ENCODE data around the gene CDC42BPA. TPM values are rescaled to one million over a fixed set of nuclear protein-coding genes. Genes with fewer than 3 reads are reported as not detected.

The CDC42BPA gene
- total RNA-seq, 1 experiment from 2014 or later: not detected

- no peak for DNase-seq
- Histone ChIP-seq H3K27ac (ENCODE audit: low read length) (no peak overlapping the region), H3K4me1 (ENCODE audit: low read length) (no peaks in the 10 kb centered on the region), H4K20me1 (ENCODE audit: insufficient read depth, low read depth, low read length) (no peaks in the 10 kb centered on the region), H3K9me3 (ENCODE audit: low read length) (no peaks in the 10 kb centered on the region), H3K4me3 (ENCODE audit: low read length) (no peak overlapping the region), H3K4me2 (ENCODE audit: low read depth, low read length, poor library complexity, severe bottlenecking) (no peak overlapping the region), H3K9me2 (replicated peaks; ENCODE audit: insufficient read depth, low read length) (no peaks in the 10 kb centered on the region), H3K9ac (ENCODE audit: low read length) (no peak overlapping the region), H2AFZ (ENCODE audit: low read length) (no peak overlapping the region), H3K36me3 (ENCODE audit: insufficient read depth, low read length) (no peaks in the 10 kb centered on the region), H3K27me3 (ENCODE audit: low read length) (no peaks in the 10 kb centered on the region), H3K79me2 (ENCODE audit: low read length) (no peaks in the 10 kb centered on the region)
Observed at GRCh38 chr1:227270554-227270953, 47.7 kb downstream of the CDC42BPA start.

- no peaks in the 10 kb centered on the region for H3K9me2 ChIP-seq (replicated peaks; ENCODE audit: insufficient read depth, low read length)
- H3K4me3 ChIP-seq (ENCODE audit: low read length): no peak overlapping the region
- H3K9ac ChIP-seq (ENCODE audit: low read length): no peak overlapping the region
- no peaks in the 10 kb centered on the region for H4K20me1 ChIP-seq (ENCODE audit: insufficient read depth, low read depth, low read length)
- no peaks in the 10 kb centered on the region for H3K79me2 ChIP-seq (ENCODE audit: low read length)
- no peak overlapping the region for H2AFZ ChIP-seq (ENCODE audit: low read length)
- H3K27me3 ChIP-seq (ENCODE audit: low read length): no peaks in the 10 kb centered on the region
- H3K4me1 ChIP-seq (ENCODE audit: low read length): no peaks in the 10 kb centered on the region
- no peak for DNase-seq
- no peaks in the 10 kb centered on the region for H3K9me3 ChIP-seq (ENCODE audit: low read length)
- H3K4me2 ChIP-seq (ENCODE audit: low read depth, low read length, poor library complexity, severe bottlenecking): no peak overlapping the region
- no peak overlapping the region for H3K27ac ChIP-seq (ENCODE audit: low read length)
- H3K36me3 ChIP-seq (ENCODE audit: insufficient read depth, low read length): no peaks in the 10 kb centered on the region
Observed at GRCh38 chr1:227268943-227269342, 49.3 kb downstream of the CDC42BPA start.

- DNase-seq: no peak
- Histone ChIP-seq H3K79me2 (ENCODE audit: low read length) (no peaks in the 10 kb centered on the region), H3K4me2 (ENCODE audit: low read depth, low read length, poor library complexity, severe bottlenecking) (no peak overlapping the region), H3K4me1 (ENCODE audit: low read length) (no peaks in the 10 kb centered on the region), H3K9me3 (ENCODE audit: low read length) (no peaks in the 10 kb centered on the region), H3K36me3 (ENCODE audit: insufficient read depth, low read length) (no peaks in the 10 kb centered on the region), H3K27ac (ENCODE audit: low read length) (no peak overlapping the region), H3K9me2 (replicated peaks; ENCODE audit: insufficient read depth, low read length) (no peaks in the 10 kb centered on the region), H3K4me3 (ENCODE audit: low read length) (no peak overlapping the region), H3K27me3 (ENCODE audit: low read length) (no peaks in the 10 kb centered on the region), H4K20me1 (ENCODE audit: insufficient read depth, low read depth, low read length) (no peaks in the 10 kb centered on the region), H3K9ac (ENCODE audit: low read length) (no peak overlapping the region), H2AFZ (ENCODE audit: low read length) (no peak overlapping the region)
Observed at GRCh38 chr1:227265891-227266290, 52.4 kb downstream of the CDC42BPA start.

GRCh38 chr1:227263869-227264268, 54.4 kb downstream of the CDC42BPA start:
- Histone ChIP-seq H3K36me3 (ENCODE audit: insufficient read depth, low read length) (no peaks in the 10 kb centered on the region), H3K9me3 (ENCODE audit: low read length) (no peaks in the 10 kb centered on the region), H3K4me1 (ENCODE audit: low read length) (no peaks in the 10 kb centered on the region), H3K27ac (ENCODE audit: low read length) (no peak overlapping the region), H3K4me2 (ENCODE audit: low read depth, low read length, poor library complexity, severe bottlenecking) (no peak overlapping the region), H2AFZ (ENCODE audit: low read length) (no peak overlapping the region), H4K20me1 (ENCODE audit: insufficient read depth, low read depth, low read length) (no peaks in the 10 kb centered on the region), H3K9me2 (replicated peaks; ENCODE audit: insufficient read depth, low read length) (no peaks in the 10 kb centered on the region), H3K9ac (ENCODE audit: low read length) (no peak overlapping the region), H3K27me3 (ENCODE audit: low read length) (no peaks in the 10 kb centered on the region), H3K79me2 (ENCODE audit: low read length) (no peaks in the 10 kb centered on the region), H3K4me3 (ENCODE audit: low read length) (no peak overlapping the region)
- DNase-seq: no peak

- Histone ChIP-seq H3K4me3 (ENCODE audit: low read length) (no peak overlapping the region), H3K4me1 (ENCODE audit: low read length) (no peaks in the 10 kb centered on the region), H3K27ac (ENCODE audit: low read length) (no peak overlapping the region), H3K9me3 (ENCODE audit: low read length) (no peaks in the 10 kb centered on the region), H3K9me2 (replicated peaks; ENCODE audit: insufficient read depth, low read length) (no peaks in the 10 kb centered on the region), H3K79me2 (ENCODE audit: low read length) (no peaks in the 10 kb centered on the region), H3K36me3 (ENCODE audit: insufficient read depth, low read length) (no peaks in the 10 kb centered on the region), H3K4me2 (ENCODE audit: low read depth, low read length, poor library complexity, severe bottlenecking) (no peak overlapping the region), H3K9ac (ENCODE audit: low read length) (no peak overlapping the region), H3K27me3 (ENCODE audit: low read length) (no peaks in the 10 kb centered on the region), H4K20me1 (ENCODE audit: insufficient read depth, low read depth, low read length) (no peaks in the 10 kb centered on the region), H2AFZ (ENCODE audit: low read length) (no peak overlapping the region)
- DNase-seq: no peak
Observed at GRCh38 chr1:227261501-227261900, 56.8 kb downstream of the CDC42BPA start.

GRCh38 chr1:227260433-227260832, 57.9 kb downstream of the CDC42BPA start:
- H3K27me3 ChIP-seq (ENCODE audit: low read length): no peaks in the 10 kb centered on the region
- H3K36me3 ChIP-seq (ENCODE audit: insufficient read depth, low read length): no peaks in the 10 kb centered on the region
- H3K79me2 ChIP-seq (ENCODE audit: low read length): no peaks in the 10 kb centered on the region
- H3K4me2 ChIP-seq (ENCODE audit: low read depth, low read length, poor library complexity, severe bottlenecking): no peak overlapping the region
- no peaks in the 10 kb centered on the region for H4K20me1 ChIP-seq (ENCODE audit: insufficient read depth, low read depth, low read length)
- no peaks in the 10 kb centered on the region for H3K4me1 ChIP-seq (ENCODE audit: low read length)
- no peaks in the 10 kb centered on the region for H3K9me3 ChIP-seq (ENCODE audit: low read length)
- no peak overlapping the region for H2AFZ ChIP-seq (ENCODE audit: low read length)
- H3K4me3 ChIP-seq (ENCODE audit: low read length): no peak overlapping the region
- no peak for DNase-seq
- H3K9me2 ChIP-seq (replicated peaks; ENCODE audit: insufficient read depth, low read length): no peaks in the 10 kb centered on the region
- H3K9ac ChIP-seq (ENCODE audit: low read length): no peak overlapping the region
- H3K27ac ChIP-seq (ENCODE audit: low read length): no peak overlapping the region

- H2AFZ ChIP-seq (ENCODE audit: low read length): no peak overlapping the region
- no peak for DNase-seq
- H3K9me3 ChIP-seq (ENCODE audit: low read length): no peaks in the 10 kb centered on the region
- no peak overlapping the region for H3K4me3 ChIP-seq (ENCODE audit: low read length)
- no peaks in the 10 kb centered on the region for H3K79me2 ChIP-seq (ENCODE audit: low read length)
- no peaks in the 10 kb centered on the region for H4K20me1 ChIP-seq (ENCODE audit: insufficient read depth, low read depth, low read length)
- no peak overlapping the region for H3K9ac ChIP-seq (ENCODE audit: low read length)
- H3K4me2 ChIP-seq (ENCODE audit: low read depth, low read length, poor library complexity, severe bottlenecking): no peak overlapping the region
- no peaks in the 10 kb centered on the region for H3K4me1 ChIP-seq (ENCODE audit: low read length)
- H3K36me3 ChIP-seq (ENCODE audit: insufficient read depth, low read length): no peaks in the 10 kb centered on the region
- H3K27me3 ChIP-seq (ENCODE audit: low read length): no peaks in the 10 kb centered on the region
- H3K9me2 ChIP-seq (replicated peaks; ENCODE audit: insufficient read depth, low read length): no peaks in the 10 kb centered on the region
- no peak overlapping the region for H3K27ac ChIP-seq (ENCODE audit: low read length)
Observed at GRCh38 chr1:227257964-227258363, 60.3 kb downstream of the CDC42BPA start.

- no peaks in the 10 kb centered on the region for H3K79me2 ChIP-seq (ENCODE audit: low read length)
- H3K4me2 ChIP-seq (ENCODE audit: low read depth, low read length, poor library complexity, severe bottlenecking): no peak overlapping the region
- no peak overlapping the region for H3K4me3 ChIP-seq (ENCODE audit: low read length)
- no peaks in the 10 kb centered on the region for H3K4me1 ChIP-seq (ENCODE audit: low read length)
- H2AFZ ChIP-seq (ENCODE audit: low read length): no peak overlapping the region
- H3K27ac ChIP-seq (ENCODE audit: low read length): no peak overlapping the region
- DNase-seq: no peak
- H3K9me3 ChIP-seq (ENCODE audit: low read length): no peaks in the 10 kb centered on the region
- no peaks in the 10 kb centered on the region for H3K27me3 ChIP-seq (ENCODE audit: low read length)
- H3K36me3 ChIP-seq (ENCODE audit: insufficient read depth, low read length): no peaks in the 10 kb centered on the region
- H3K9ac ChIP-seq (ENCODE audit: low read length): no peak overlapping the region
- no peaks in the 10 kb centered on the region for H3K9me2 ChIP-seq (replicated peaks; ENCODE audit: insufficient read depth, low read length)
- no peaks in the 10 kb centered on the region for H4K20me1 ChIP-seq (ENCODE audit: insufficient read depth, low read depth, low read length)
Observed at GRCh38 chr1:227255086-227255732, 63.1 kb downstream of the CDC42BPA start.
